Immature natural killer cell (primary cell): ENCODE measurements around the gene SLX4IP. TPM values are rescaled to one million over a fixed set of nuclear protein-coding genes. Genes with fewer than 3 reads are reported as not detected.

Source experiments
- DNase-seq, 3 donors: peaks; one replicate each; pipeline ENCODE4 v3.0.0; 2022; ENCODE audit warnings: mixed read lengths in 1 of 3
- H3K27ac Mint-ChIP-seq, 6 donors: one replicate each; pipeline ENCODE4 v1.8.0; 2020; ENCODE audit warnings: mixed read lengths in 6 of 6, mild to moderate bottlenecking in 5 of 6, inconsistent platforms in 4 of 6, moderate library complexity in 3 of 6
- H3K27me3 Mint-ChIP-seq, 3 donors: one replicate each; pipeline ENCODE4 v1.8.0; 2020 to 2021; ENCODE audit warnings: low read depth in 3 of 3, mild to moderate bottlenecking in 3 of 3, mixed read lengths in 3 of 3, moderate library complexity in 3 of 3, inconsistent platforms in 1 of 3
- H3K36me3 Mint-ChIP-seq, 3 donors: one replicate each; pipeline ENCODE4 v1.8.0; 2020; ENCODE audit warnings: mixed read lengths in 3 of 3, inconsistent platforms in 2 of 3, mild to moderate bottlenecking in 2 of 3
- H3K4me1 Mint-ChIP-seq, 2 donors: one replicate each; pipeline ENCODE4 v1.8.0; 2020; ENCODE audit warnings: inconsistent platforms in 2 of 2, mild to moderate bottlenecking in 2 of 2, mixed read lengths in 2 of 2, moderate library complexity in 1 of 2
- H3K4me3 Mint-ChIP-seq, 5 donors: one replicate each; pipeline ENCODE4 v1.8.0; 2020; ENCODE audit warnings: mild to moderate bottlenecking in 5 of 5, mixed read lengths in 5 of 5, inconsistent platforms in 3 of 5, moderate library complexity in 3 of 5
- H3K9me3 Mint-ChIP-seq, 6 donors: one replicate each; pipeline ENCODE4 v1.8.0; 2020; ENCODE audit warnings: mild to moderate bottlenecking in 6 of 6, mixed read lengths in 6 of 6, inconsistent platforms in 4 of 6, moderate library complexity in 3 of 6
- polyA plus RNA-seq, 3 donors: library from polyadenylated mRNA; unstranded; fragments of 300-500 nt; fragmentation: Illumina TruSeq; gene quantifications; one replicate each; pipeline ENCODE4 v1.2.3, GENCODE V29; 2021

Gene SLX4IP
- polyA plus RNA-seq, 3 donors from 2014 or later = 0.52 to 1.6 (median 0.75) TPM

DNA sequence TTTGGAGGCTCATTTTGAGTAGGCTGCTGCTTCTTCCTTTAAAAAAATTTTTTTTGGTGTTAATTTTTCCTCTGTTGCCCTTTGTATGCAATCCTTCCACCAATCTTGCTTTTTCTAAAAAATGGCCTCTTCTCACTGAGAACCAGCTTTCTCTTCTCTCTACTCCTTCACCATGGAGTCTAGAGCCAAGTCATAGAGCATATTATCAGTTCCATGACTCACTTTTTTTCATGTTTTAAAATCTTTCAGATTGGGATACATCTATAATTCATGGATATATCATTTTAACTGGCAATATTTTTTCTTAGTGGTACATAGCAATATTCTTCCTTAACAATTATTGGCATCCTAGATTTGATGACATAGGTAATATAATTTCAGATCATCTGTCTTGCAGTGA lies 62.7 kb downstream of the SLX4IP start:
- DNase-seq = no peak
- Mint-ChIP-seq H3K4me1 (peaks cover 52 to 77% of the 10 kb centered on the region in 2 donors), H3K27ac (peak overlapping the region in 1 of 6 donors; percentile 37), H3K27me3 (peaks cover 0 to 6% (median 0%) of the 10 kb centered on the region in 3 donors), H3K36me3 (peaks cover 0 to 8% (median 0%) of the 10 kb centered on the region in 3 donors), H3K9me3 (peaks cover 0 to 1% (median 0%) of the 10 kb centered on the region in 6 donors), H3K4me3 (peak overlapping the region in 1 of 5 donors; percentile 16)

GRCh38 chr20:10498200-10498599 lies 63.1 kb downstream of the SLX4IP start:
- peaks cover 56 to 82% of the 10 kb centered on the region in 2 donors for H3K4me1 Mint-ChIP-seq
- no peak for DNase-seq
- peaks cover 0 to 6% (median 0%) of the 10 kb centered on the region in 3 donors for H3K27me3 Mint-ChIP-seq
- H3K27ac Mint-ChIP-seq = peak overlapping the region in 3 of 6 donors; percentile 18 to 61 (median 25)
- peaks cover 0 to 1% (median 0%) of the 10 kb centered on the region in 6 donors for H3K9me3 Mint-ChIP-seq
- no peak overlapping the region for H3K4me3 Mint-ChIP-seq
- H3K36me3 Mint-ChIP-seq = peaks cover 0 to 8% (median 0%) of the 10 kb centered on the region in 3 donors

DNA sequence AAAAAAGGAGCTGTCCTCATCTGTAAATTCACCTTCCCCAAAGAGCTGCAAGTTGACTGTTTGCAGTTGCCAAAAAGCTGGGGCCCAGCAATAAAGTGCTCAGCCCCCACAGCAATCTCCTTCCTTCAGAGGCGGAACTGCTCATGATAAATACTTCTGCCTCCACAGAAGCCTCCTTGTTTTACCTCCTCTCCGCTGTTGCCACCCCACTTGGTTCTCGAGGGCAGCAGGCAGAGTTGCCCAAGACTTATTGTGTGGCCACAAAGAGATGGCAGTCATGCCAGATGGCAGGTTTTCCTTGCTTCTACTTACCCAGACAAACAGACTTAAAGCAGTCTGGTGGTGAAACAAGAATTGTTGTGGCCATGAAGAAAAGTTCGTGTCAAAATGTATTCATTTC lies 66.3 kb downstream of the SLX4IP start:
- peak overlapping the region; percentile 85 to 98 (median 96) for H3K27ac Mint-ChIP-seq
- H3K4me3 Mint-ChIP-seq = peak overlapping the region; percentile 83 to 94 (median 88)
- peaks cover 0 to 6% (median 0%) of the 10 kb centered on the region in 3 donors for H3K27me3 Mint-ChIP-seq
- H3K36me3 Mint-ChIP-seq = peaks cover 0 to 5% (median 0%) of the 10 kb centered on the region in 3 donors
- H3K9me3 Mint-ChIP-seq = no peaks in the 10 kb centered on the region
- peaks cover 47 to 64% of the 10 kb centered on the region in 2 donors for H3K4me1 Mint-ChIP-seq
- peak; percentile 26 to 45 (median 40) for DNase-seq

GRCh38 chr20:10502098-10502526 lies 67.0 kb downstream of the SLX4IP start:
- Mint-ChIP-seq H3K27me3 (peaks cover 0 to 6% (median 0%) of the 10 kb centered on the region in 3 donors), H3K36me3 (peaks cover 0 to 5% (median 0%) of the 10 kb centered on the region in 3 donors), H3K4me3 (peak overlapping the region; percentile 83 to 94 (median 88)), H3K4me1 (peaks cover 49 to 64% of the 10 kb centered on the region in 2 donors), H3K9me3 (no peaks in the 10 kb centered on the region), H3K27ac (peak overlapping the region; percentile 85 to 98 (median 96))
- peak; percentile 13 to 26 (median 19) for DNase-seq

DNA sequence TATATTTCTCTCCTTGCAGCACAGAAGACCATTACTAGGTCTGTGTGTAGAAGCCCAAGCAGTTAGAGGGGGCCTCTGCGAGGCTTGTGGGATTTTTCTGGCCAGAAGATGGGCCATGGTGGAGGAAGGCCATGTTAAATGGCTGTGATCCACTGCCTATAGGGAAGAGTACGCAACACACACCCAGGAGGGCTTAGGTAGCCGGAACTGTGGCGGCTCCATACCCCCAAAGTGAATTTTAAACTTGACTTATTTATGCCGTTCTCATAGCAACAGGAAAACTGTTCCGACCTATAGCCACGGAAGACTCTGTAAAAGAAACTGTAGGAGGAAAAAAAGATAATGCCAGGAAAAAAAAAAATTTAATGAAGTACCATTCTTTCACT lies 69.5 kb downstream of the SLX4IP start:
- Mint-ChIP-seq H3K27ac (no peak overlapping the region), H3K27me3 (peaks cover 0 to 6% (median 0%) of the 10 kb centered on the region in 3 donors), H3K4me3 (no peak overlapping the region), H3K4me1 (peaks cover 45 to 52% of the 10 kb centered on the region in 2 donors), H3K36me3 (no peaks in the 10 kb centered on the region), H3K9me3 (no peaks in the 10 kb centered on the region)
- DNase-seq = no peak

GRCh38 chr20:10504994-10505730 lies 70.1 kb downstream of the SLX4IP start:
- peaks cover 42 to 48% of the 10 kb centered on the region in 2 donors for H3K4me1 Mint-ChIP-seq
- peaks cover 0 to 6% (median 0%) of the 10 kb centered on the region in 3 donors for H3K27me3 Mint-ChIP-seq
- no peak for DNase-seq
- no peaks in the 10 kb centered on the region for H3K36me3 Mint-ChIP-seq
- no peak overlapping the region for H3K4me3 Mint-ChIP-seq
- H3K9me3 Mint-ChIP-seq = no peaks in the 10 kb centered on the region
- no peak overlapping the region for H3K27ac Mint-ChIP-seq

DNA sequence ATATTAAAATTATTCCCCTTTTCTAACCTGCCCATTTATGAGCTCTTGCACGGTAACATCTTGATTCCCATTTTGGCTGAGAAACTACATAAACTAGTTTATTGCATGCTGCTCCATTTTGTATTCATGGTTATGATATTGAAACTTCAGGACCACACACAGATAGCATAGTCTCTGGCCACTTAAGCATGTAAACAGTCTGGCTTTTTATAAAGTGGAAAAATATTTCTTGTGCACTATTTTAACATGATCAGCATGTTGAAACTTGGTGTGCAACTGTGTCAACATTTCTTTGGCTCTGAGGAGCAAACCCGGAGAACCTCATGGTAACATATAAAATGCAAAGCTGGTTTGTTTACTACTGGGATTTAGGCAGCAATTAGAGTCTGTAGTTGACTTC lies 70.7 kb downstream of the SLX4IP start:
- DNase-seq = no peak
- Mint-ChIP-seq H3K4me1 (peaks cover 40 to 44% of the 10 kb centered on the region in 2 donors), H3K27ac (peak overlapping the region in 1 of 6 donors; percentile 6), H3K27me3 (peaks cover 0 to 6% (median 0%) of the 10 kb centered on the region in 3 donors), H3K4me3 (no peak overlapping the region), H3K9me3 (no peaks in the 10 kb centered on the region), H3K36me3 (no peaks in the 10 kb centered on the region)

- Mint-ChIP-seq H3K36me3 (peaks cover 0 to 4% (median 0%) of the 10 kb centered on the region in 3 donors), H3K27ac (peak overlapping the region in 3 of 6 donors; percentile 12 to 48 (median 25)), H3K4me3 (peak overlapping the region in 1 of 5 donors; percentile 5), H3K27me3 (peaks cover 0 to 3% (median 0%) of the 10 kb centered on the region in 3 donors), H3K4me1 (peaks cover 40 to 43% of the 10 kb centered on the region in 2 donors), H3K9me3 (no peaks in the 10 kb centered on the region)
- no peak for DNase-seq
Measured at GRCh38 chr20:10507052-10507451, 71.9 kb downstream of the SLX4IP start.

DNA sequence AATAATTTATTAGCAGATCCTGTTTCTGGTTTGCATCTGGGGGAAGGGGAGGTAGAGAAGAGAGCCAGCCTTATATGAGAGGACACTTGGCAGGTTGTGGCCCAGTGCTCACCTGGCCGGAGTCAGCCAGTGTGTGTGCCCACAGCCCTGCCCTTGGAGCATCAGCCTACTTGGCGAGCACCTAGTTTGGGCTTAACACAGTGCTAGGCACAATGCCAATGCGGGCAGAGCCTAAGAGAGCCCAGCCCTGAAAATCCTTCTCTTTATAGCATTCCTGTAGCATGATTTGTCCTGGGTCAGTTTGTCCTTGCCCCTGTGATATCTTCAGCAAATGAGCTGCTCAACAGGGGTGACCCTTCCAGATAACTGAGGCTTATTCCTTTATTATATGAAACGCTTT lies 73.0 kb downstream of the SLX4IP start:
- H3K4me1 Mint-ChIP-seq = peaks cover 33 to 36% of the 10 kb centered on the region in 2 donors
- DNase-seq = no peak
- H3K27ac Mint-ChIP-seq = no peak overlapping the region
- H3K36me3 Mint-ChIP-seq = peaks cover 0 to 4% (median 0%) of the 10 kb centered on the region in 3 donors
- no peak overlapping the region for H3K4me3 Mint-ChIP-seq
- no peaks in the 10 kb centered on the region for H3K27me3 Mint-ChIP-seq
- no peaks in the 10 kb centered on the region for H3K9me3 Mint-ChIP-seq

- no peak for DNase-seq
- Mint-ChIP-seq H3K36me3 (peaks cover 0 to 4% (median 0%) of the 10 kb centered on the region in 3 donors), H3K9me3 (no peaks in the 10 kb centered on the region), H3K27me3 (no peaks in the 10 kb centered on the region), H3K27ac (peak overlapping the region in 1 of 6 donors; percentile 2), H3K4me1 (peaks cover 32 to 35% of the 10 kb centered on the region in 2 donors), H3K4me3 (no peak overlapping the region)
Measured at GRCh38 chr20:10508468-10509251, 73.6 kb downstream of the SLX4IP start.

DNA sequence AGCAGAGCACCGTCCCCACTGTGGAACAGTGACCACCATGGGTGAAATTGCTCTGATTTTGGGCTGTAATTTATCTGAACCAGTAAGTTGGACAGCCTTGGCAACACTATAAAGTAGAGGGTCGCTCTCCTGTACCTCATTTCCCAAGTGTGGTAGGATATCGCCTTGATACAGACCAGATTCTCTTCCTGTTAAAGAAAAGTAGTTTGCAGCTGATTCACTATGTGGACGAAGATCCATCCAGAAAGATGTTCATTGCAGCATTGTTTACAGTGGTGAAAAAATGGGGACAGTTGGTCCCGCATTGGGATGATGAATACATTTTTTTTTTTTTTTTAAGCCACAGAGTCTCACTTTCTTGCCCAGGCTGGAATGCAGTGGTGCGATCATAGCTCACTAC lies 74.3 kb downstream of the SLX4IP start:
- H3K27ac Mint-ChIP-seq = no peak overlapping the region
- DNase-seq = no peak
- H3K4me3 Mint-ChIP-seq = no peak overlapping the region
- peaks cover 0 to 4% (median 0%) of the 10 kb centered on the region in 3 donors for H3K36me3 Mint-ChIP-seq
- peaks cover 32 to 33% of the 10 kb centered on the region in 2 donors for H3K4me1 Mint-ChIP-seq
- no peaks in the 10 kb centered on the region for H3K9me3 Mint-ChIP-seq
- H3K27me3 Mint-ChIP-seq = no peaks in the 10 kb centered on the region

DNA sequence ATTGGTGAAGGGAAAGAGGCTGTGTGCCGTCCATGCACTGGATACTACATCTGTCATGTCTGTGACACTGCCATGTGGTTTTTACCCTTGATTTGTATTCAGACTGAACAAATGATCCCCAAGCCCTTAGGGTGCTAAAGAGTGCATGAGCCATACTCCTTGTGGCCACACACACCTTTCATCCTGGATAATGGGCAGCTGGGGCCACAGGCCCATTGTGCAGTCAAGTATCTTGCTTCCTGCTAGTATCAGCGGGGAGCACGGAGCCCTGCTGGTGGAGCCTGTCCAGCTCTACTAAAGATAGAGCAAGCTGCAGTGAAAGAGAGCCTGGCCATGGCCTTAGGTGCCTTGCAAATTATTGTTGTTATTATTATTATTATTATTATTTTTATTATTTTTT lies 75.1 kb downstream of the SLX4IP start:
- no peak overlapping the region for H3K4me3 Mint-ChIP-seq
- peaks cover 0 to 4% (median 0%) of the 10 kb centered on the region in 3 donors for H3K36me3 Mint-ChIP-seq
- H3K27me3 Mint-ChIP-seq = no peaks in the 10 kb centered on the region
- H3K27ac Mint-ChIP-seq = peak overlapping the region in 1 of 6 donors; percentile 7
- no peaks in the 10 kb centered on the region for H3K9me3 Mint-ChIP-seq
- peaks cover 37% of the 10 kb centered on the region in 2 donors for H3K4me1 Mint-ChIP-seq
- DNase-seq = no peak

DNA sequence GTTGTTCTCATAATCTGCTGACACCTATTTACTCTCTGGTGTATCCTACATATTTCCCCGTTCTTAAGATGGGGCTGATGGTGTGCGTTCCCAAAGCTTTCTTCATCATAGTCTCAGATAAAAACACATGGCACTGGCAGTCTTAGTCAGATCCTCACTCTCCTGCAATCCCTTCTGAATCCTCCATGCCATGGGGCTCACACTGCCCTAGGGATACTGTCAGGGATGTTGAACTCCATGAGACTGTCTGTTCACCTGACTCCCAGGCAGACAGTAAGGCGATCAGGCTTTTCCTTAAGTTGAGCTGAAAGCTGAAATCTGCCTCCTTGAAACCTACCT lies 76.0 kb downstream of the SLX4IP start:
- H3K4me3 Mint-ChIP-seq = peak overlapping the region; percentile 34 to 60 (median 59)
- peak overlapping the region; percentile 42 to 80 (median 67) for H3K27ac Mint-ChIP-seq
- no peaks in the 10 kb centered on the region for H3K27me3 Mint-ChIP-seq
- peaks cover 38 to 46% of the 10 kb centered on the region in 2 donors for H3K4me1 Mint-ChIP-seq
- H3K36me3 Mint-ChIP-seq = peaks cover 0 to 4% (median 0%) of the 10 kb centered on the region in 3 donors
- DNase-seq = no peak
- H3K9me3 Mint-ChIP-seq = no peaks in the 10 kb centered on the region
